IMR-90 (cell line): ENCODE measurements around the gene SMARCA2. TPM values are rescaled to one million over a fixed set of nuclear protein-coding genes. Genes with fewer than 3 reads are reported as not detected.

Source experiments
- ATAC-seq: fragments of 200-7000 bp; cut with Tn5 transposase; 2 replicates; pipeline ENCODE4 v1.9.1; 2020; ENCODE audit warnings: low read depth, mild to moderate bottlenecking, moderate library complexity
- BruUV-seq: library from RNA; stranded (reverse); fragments of 400-500 nt; replicated peaks from 2 replicates; lab custom pipeline; 2021; lab: Mats Ljungman, UMichigan
- CTCF ChIA-PET: fragments of 300-600 bp; formaldehyde crosslinking; extraction: SDS; loops from one replicate; lab custom pipeline; 2021; ENCODE audit warnings: antibody characterized with exemption; lab: Yijun Ruan, JAX
- POLR2A ChIA-PET: fragments of 300-600 bp; sonication (Branson Sonifier 250); formaldehyde crosslinking; loops from one replicate; lab custom pipeline; 2022; ENCODE audit warnings: antibody characterized with exemption; ENCODE audit not compliant: unreplicated experiment; lab: Charles Lee
- DNase-seq: peaks from one replicate; pipeline ENCODE4 v3.0.0; 2013
- H2AFZ ChIP-seq: replicated peaks from 2 replicates; pipeline ENCODE3; 2013; ENCODE audit warnings: low read length, mild to moderate bottlenecking; ENCODE audit not compliant: poor library complexity
- H2AK5ac ChIP-seq: 2 replicates; pipeline ENCODE4 v1.6.1; 2013; ENCODE audit warnings: low read depth, low read length, inconsistent platforms
- H2AK9ac ChIP-seq: replicated peaks from 2 replicates; pipeline ENCODE3; 2013; ENCODE audit warnings: mild to moderate bottlenecking, low read depth, low read length, moderate library complexity; ENCODE audit not compliant: poor library complexity
- H2BK120ac ChIP-seq: 2 replicates; pipeline ENCODE4 v1.6.1; 2013; ENCODE audit warnings: low read depth, low read length, inconsistent platforms
- H2BK15ac ChIP-seq: 3 replicates; pipeline ENCODE4 v1.6.1; 2013; ENCODE audit warnings: low read depth, low read length, inconsistent platforms
- H2BK20ac ChIP-seq: 2 replicates; pipeline ENCODE4 v1.6.1; 2013; ENCODE audit warnings: low read depth, mild to moderate bottlenecking, inconsistent platforms, low read length, moderate library complexity
- H2BK5ac ChIP-seq: 2 replicates; pipeline ENCODE4 v1.6.1; 2013; ENCODE audit warnings: mild to moderate bottlenecking, low read depth, low read length, inconsistent platforms; ENCODE audit not compliant: poor library complexity, severe bottlenecking
- H3K14ac ChIP-seq: replicated peaks from 2 replicates; pipeline ENCODE4 v1.6.1; 2013; ENCODE audit warnings: low read depth, low read length, inconsistent platforms
- H3K18ac ChIP-seq: 2 replicates; pipeline ENCODE4 v1.6.1; 2013; ENCODE audit warnings: low read depth, low read length, control low read depth
- H3K23ac ChIP-seq: 2 replicates; pipeline ENCODE4 v1.6.1; 2013; ENCODE audit warnings: low read depth, low read length, inconsistent platforms
- H3K27ac ChIP-seq: 2 replicates; pipeline ENCODE4 v1.5.1; 2013; ENCODE audit warnings: mild to moderate bottlenecking, control low read depth, low read length; ENCODE audit not compliant: insufficient read depth
- H3K27me3 ChIP-seq: 2 replicates; pipeline ENCODE4 v1.6.1; 2013; ENCODE audit warnings: low read length; ENCODE audit not compliant: control insufficient read depth, insufficient read depth
- H3K36me3 ChIP-seq: 2 replicates; pipeline ENCODE4 v1.6.1; 2013; ENCODE audit warnings: low read length, mixed read lengths; ENCODE audit not compliant: control insufficient read depth, insufficient read depth
- H3K4ac ChIP-seq: 2 replicates; pipeline ENCODE4 v1.6.1; 2013; ENCODE audit warnings: low read depth, low read length, inconsistent platforms
- H3K4me1 ChIP-seq: 2 replicates; pipeline ENCODE4 v1.6.1; 2013; ENCODE audit warnings: low read length, mixed read lengths; ENCODE audit not compliant: control insufficient read depth, insufficient read depth
- H3K4me2 ChIP-seq: 2 replicates; pipeline ENCODE4 v1.6.1; 2013; ENCODE audit warnings: low read depth, mild to moderate bottlenecking, control low read depth, low read length, moderate library complexity
- H3K4me3 ChIP-seq: 2 replicates; pipeline ENCODE4 v1.5.1; 2013; ENCODE audit warnings: low read depth, mild to moderate bottlenecking, control low read depth, low read length, moderate library complexity; ENCODE audit not compliant: insufficient read depth
- H3K56ac ChIP-seq: 2 replicates; pipeline ENCODE4 v1.6.1; 2013; ENCODE audit warnings: low read length, inconsistent platforms; ENCODE audit not compliant: insufficient read depth; ENCODE audit errors: extremely low read depth
- H3K79me1 ChIP-seq, 2 experiments: 2 replicates each; pipeline ENCODE4 v1.6.1; 2013; ENCODE audit warnings: low read length in 2 of 2, inconsistent platforms in 1 of 2, low read depth in 1 of 2
- H3K9ac ChIP-seq: 2 replicates; pipeline ENCODE4 v1.6.1; 2013; ENCODE audit warnings: low read depth, low read length, control low read depth
- H3K9me1 ChIP-seq: 2 replicates; pipeline ENCODE4 v1.6.1; 2013; ENCODE audit warnings: low read length, inconsistent platforms; ENCODE audit not compliant: insufficient read depth
- H3K9me3 ChIP-seq: 2 replicates; pipeline ENCODE4 v1.6.1; 2013; ENCODE audit warnings: low read length; ENCODE audit not compliant: control insufficient read depth, insufficient read depth
- H4K20me1 ChIP-seq: 2 replicates; pipeline ENCODE4 v1.6.1; 2013; ENCODE audit warnings: low read length, inconsistent platforms; ENCODE audit not compliant: insufficient read depth
- H4K5ac ChIP-seq: 2 replicates; pipeline ENCODE4 v1.6.1; 2013; ENCODE audit warnings: mild to moderate bottlenecking, low read depth, low read length, control low read depth
- H4K8ac ChIP-seq, 2 experiments: 2 replicates each; pipeline ENCODE4 v1.6.1; 2013; ENCODE audit warnings: low read depth in 2 of 2, low read length in 2 of 2, control low read depth in 1 of 2, inconsistent platforms in 1 of 2
- H4K91ac ChIP-seq: 2 replicates; pipeline ENCODE4 v1.6.1; 2013; ENCODE audit warnings: low read depth, low read length, inconsistent platforms; ENCODE audit not compliant: insufficient read depth
- BHLHE40 ChIP-seq: fragments of 150-350 bp; IDR thresholded peaks from 2 replicates; pipeline ENCODE4 v1.6.1; 2016; ENCODE audit warnings: mild to moderate bottlenecking, low read depth, low read length
- CEBPB ChIP-seq: IDR thresholded peaks from 2 replicates; pipeline ENCODE4 v1.6.1; 2012; ENCODE audit warnings: low read depth, low read length, improper control_type of control experiment
- CHD1 ChIP-seq: IDR thresholded peaks from 2 replicates; pipeline ENCODE4 v1.6.1; 2012; ENCODE audit warnings: low read depth, low read length, improper control_type of control experiment
- CTCF ChIP-seq: conservative IDR thresholded peaks from 2 replicates; pipeline ENCODE4 v1.5.1; 2012; ENCODE audit warnings: mild to moderate bottlenecking, low read depth, low read length, improper control_type of control experiment
- ELK1 ChIP-seq: fragments of 150-350 bp; IDR thresholded peaks from 2 replicates; pipeline ENCODE4 v1.6.1; 2016; ENCODE audit warnings: low read depth, mild to moderate bottlenecking, low read length, moderate library complexity, borderline replicate concordance
- FOS ChIP-seq: fragments of 150-350 bp; IDR thresholded peaks from 2 replicates; pipeline ENCODE4 v1.6.1; 2016; ENCODE audit warnings: low read depth, low read length
- MAFK ChIP-seq: IDR thresholded peaks from 2 replicates; pipeline ENCODE4 v1.6.1; 2012; ENCODE audit warnings: low read depth, low read length, improper control_type of control experiment
- MAZ ChIP-seq: IDR thresholded peaks from 2 replicates; pipeline ENCODE4 v1.6.1; 2012; ENCODE audit warnings: low read depth, mild to moderate bottlenecking, low read length, improper control_type of control experiment, moderate library complexity, borderline replicate concordance
- MXI1 ChIP-seq: IDR thresholded peaks from 2 replicates; pipeline ENCODE4 v1.6.1; 2012; ENCODE audit warnings: low read depth, mild to moderate bottlenecking, low read length, moderate library complexity, borderline replicate concordance
- NFE2L2 ChIP-seq: fragments of 150-350 bp; IDR thresholded peaks from 2 replicates; pipeline ENCODE4 v1.6.1; 2016; ENCODE audit warnings: low read depth, mild to moderate bottlenecking, low read length
- POLR2A ChIP-seq: IDR thresholded peaks from 2 replicates; pipeline ENCODE4 v1.6.1; 2012; ENCODE audit warnings: mild to moderate bottlenecking, low read depth, low read length
- RAD21 ChIP-seq: IDR thresholded peaks from 2 replicates; pipeline ENCODE4 v1.6.1; 2012; ENCODE audit warnings: low read length, improper control_type of control experiment
- RCOR1 ChIP-seq: IDR thresholded peaks from 2 replicates; pipeline ENCODE4 v1.6.1; 2012; ENCODE audit warnings: mild to moderate bottlenecking, low read length, improper control_type of control experiment; ENCODE audit not compliant: insufficient replicate concordance
- RFX5 ChIP-seq: IDR thresholded peaks from 2 replicates; pipeline ENCODE4 v1.8.0; 2012; ENCODE audit warnings: low read depth, mild to moderate bottlenecking, low read length, moderate library complexity
- SMC3 ChIP-seq: fragments of 150-350 bp; IDR thresholded peaks from 2 replicates; pipeline ENCODE4 v1.6.1; 2016; ENCODE audit warnings: low read depth, mild to moderate bottlenecking, antibody characterized with exemption, low read length, moderate library complexity
- USF2 ChIP-seq: fragments of 150-350 bp; IDR thresholded peaks from 2 replicates; pipeline ENCODE4 v1.6.1; 2017; ENCODE audit warnings: mild to moderate bottlenecking, antibody characterized with exemption, low read length, low read depth
- WGBS, 2 experiments: methylation state at CpG; one replicate each; pipeline versions ENCODE4 v1.1.5 to v1.1.7; 2013; ENCODE audit warnings: missing lambda C conversion rate in 2 of 2; ENCODE audit not compliant: insufficient read length in 1 of 2; ENCODE audit errors: extremely low coverage in 2 of 2; 5-methylcytosine and 5-hydroxymethylcytosine counted together
- dilution Hi-C: fragments of 300-500 bp; cut with HindIII; formaldehyde crosslinking; loops from one replicate; pipeline ENCODE4 v1.14.3; 2018; ENCODE audit warnings: low sequenced_read_pairs; ENCODE audit not compliant: unreplicated experiment
- in situ Hi-C: fragments of 300-500 bp; cut with MboI; formaldehyde crosslinking; loops from 3 replicates; pipeline ENCODE4 v1.14.3; 2019; ENCODE audit warnings: low sequenced_read_pairs, inconsistent platforms, mixed read lengths
- intact Hi-C: fragments of 100-400 bp; cut with micrococcal nuclease; formaldehyde crosslinking; loops from 2 replicates; pipeline ENCODE4 v1.10.0; 2022
- polyA plus RNA-seq, 3 experiments: library from polyadenylated mRNA; depleted of rRNA; stranded (reverse); fragments of >200 nt; gene quantifications; 2 replicates each; pipeline ENCODE4 v1.2.3, GENCODE V29; 2012; ENCODE audit warnings: low replicate concordance in 1 of 3
- total RNA-seq: library from RNA; depleted of rRNA; stranded (reverse); fragments of >200 nt; gene quantifications from 2 replicates; pipeline ENCODE4 v1.2.3, GENCODE V29; 2012

Gene SMARCA2
- total and polyA plus RNA-seq, 2 of the 4 experiments (the other 2 are of a cell fraction) = 25.3 to 26.7 TPM

GRCh38 chr9:1995084-1995483 lies 20.1 kb upstream of the SMARCA2 start:
- no peak overlapping the region for H2BK5ac ChIP-seq
- no peak overlapping the region for H2AK9ac ChIP-seq
- no peak overlapping the region for H2BK15ac ChIP-seq
- H3K9me1 ChIP-seq = no peaks in the 10 kb centered on the region
- no peak overlapping the region for H4K8ac ChIP-seq
- peaks cover 5% of the 10 kb centered on the region for H3K27me3 ChIP-seq
- intact Hi-C loops (no loop called here), dilution Hi-C loops (no loop called here), in situ Hi-C loops (no loop called here)
- no peak overlapping the region for H4K5ac ChIP-seq
- CTCF ChIA-PET = no interaction called here
- no peak overlapping the region for H3K27ac ChIP-seq
- H3K9me3 ChIP-seq = no peaks in the 10 kb centered on the region
- H2AK5ac ChIP-seq = no peak overlapping the region
- H3K56ac ChIP-seq = no peak overlapping the region
- H4K20me1 ChIP-seq = no peaks in the 10 kb centered on the region
- no CpG with 5 or more reads among the region's 1 CpG for WGBS, 2 experiments
- H3K9ac ChIP-seq = no peak overlapping the region
- H3K36me3 ChIP-seq = no peaks in the 10 kb centered on the region
- H2BK20ac ChIP-seq = no peak overlapping the region
- no peak overlapping the region for H2BK120ac ChIP-seq
- H3K4ac ChIP-seq = no peak overlapping the region
- no peaks in the 10 kb centered on the region for H3K4me1 ChIP-seq
- DNase-seq = no peak
- H4K91ac ChIP-seq = no peak overlapping the region
- no peak overlapping the region for H3K4me2 ChIP-seq
- POLR2A ChIA-PET = no interaction called here
- no peak overlapping the region for H3K23ac ChIP-seq
- H3K14ac ChIP-seq = no peak overlapping the region
- no peak overlapping the region for H3K4me3 ChIP-seq
- H2AFZ ChIP-seq = no peak overlapping the region
- TF ChIP-seq SMC3 (no peak), NFE2L2 (no peak), RAD21 (no peak), POLR2A (no peak), MAFK (no peak), MXI1 (no peak), USF2 (no peak), FOS (no peak), ELK1 (no peak), CTCF (no peak), CHD1 (no peak), BHLHE40 (no peak), CEBPB (no peak), RFX5 (no peak), MAZ (no peak), RCOR1 (no peak)
- no peaks in the 10 kb centered on the region for H3K79me1 ChIP-seq
- BruUV-seq = no TSS peak
- H3K18ac ChIP-seq = no peak overlapping the region
- no peak for ATAC-seq
